Stimulated activated CD4-positive, alpha-beta T cell treated with anti-CD3 and anti-CD28 coated beads, Interleukin-4, amount 100 ng/mL, for 4 hours (primary cell): Measurements from ENCODE around the gene EIF2A.
"Not testable (repeated sequence)": the region's sequence is repeated elsewhere in the genome, so short reads cannot be mapped to it uniquely, and the experiment has no call there.

Experiments used
- DNase-seq, 2 experiments: peaks; one replicate each; pipeline ENCODE4 v3.0.0-alpha.2; 2020

EIF2A gene

GRCh38 chr3:150546226-150547044 is at the start of gene EIF2A, which contains the start of gene SERP1:
TSS of gene EIF2A (plus strand) at chr3:150546787. CDS start at chr3:150546803, 16 bp downstream.
TSS of gene SERP1 (minus strand) at chr3:150546496. CDS start at chr3:150546135, 361 bp downstream.
- peak; percentile 98 to 99 for DNase-seq

- no peak for DNase-seq
These were observed 48.6 kb upstream of the EIF2A start for GRCh38 chr3:150497956-150498355.

- not testable (repeated sequence) for DNase-seq
These were observed 45.6 kb upstream of the EIF2A start for GRCh38 chr3:150500960-150501359.

- no peak for DNase-seq
These were observed 43.0 kb upstream of the EIF2A start for GRCh38 chr3:150503402-150504099.

GRCh38 chr3:150504483-150504882 is 42.1 kb upstream of the EIF2A start:
- no peak for DNase-seq

GRCh38 chr3:150508401-150508800 is 38.2 kb upstream of the EIF2A start:
- no peak for DNase-seq

- no peak for DNase-seq
These were observed 36.8 kb upstream of the EIF2A start for GRCh38 chr3:150509780-150510179.

- DNase-seq: no peak
These were observed 35.3 kb upstream of the EIF2A start for GRCh38 chr3:150511122-150511821.

- no peak for DNase-seq
These were observed 31.4 kb upstream of the EIF2A start for GRCh38 chr3:150515210-150515609.

- DNase-seq: no peak
These were observed 27.6 kb upstream of the EIF2A start for GRCh38 chr3:150519026-150519425.

GRCh38 chr3:150520408-150520807 is 26.2 kb upstream of the EIF2A start:
- no peak for DNase-seq

- no peak for DNase-seq
These were observed 25.1 kb upstream of the EIF2A start for GRCh38 chr3:150521463-150521862.

GRCh38 chr3:150523538-150523937 is 23.0 kb upstream of the EIF2A start:
- DNase-seq: no peak

GRCh38 chr3:150527464-150528255 is 18.9 kb upstream of the EIF2A start:
- no peak for DNase-seq

- no peak for DNase-seq
These were observed 18.2 kb upstream of the EIF2A start for GRCh38 chr3:150528354-150528797.

- no peak for DNase-seq
These were observed 14.8 kb upstream of the EIF2A start for GRCh38 chr3:150531775-150532174.

GRCh38 chr3:150535204-150535603 is 11.4 kb upstream of the EIF2A start:
- no peak for DNase-seq

GRCh38 chr3:150538324-150539208 is 8.0 kb upstream of the EIF2A start:
- no peak for DNase-seq

- DNase-seq: no peak
These were observed 6.3 kb upstream of the EIF2A start for GRCh38 chr3:150540297-150540696.

- DNase-seq: no peak
These were observed 5.6 kb upstream of the EIF2A start for GRCh38 chr3:150540991-150541390.

- no peak for DNase-seq
These were observed 3.5 kb upstream of the EIF2A start for GRCh38 chr3:150543128-150543527.

GRCh38 chr3:150543531-150543930 is 3.1 kb upstream of the EIF2A start:
- no peak for DNase-seq
